Neuronal stem cell (in vitro differentiated cells): Measurements from ENCODE around the gene LY86.

Experiments used
- DNase-seq: peaks from one replicate; pipeline ENCODE4 v3.0.0-alpha.2; 2013; ENCODE audit warnings: low spot score
- H2AFZ ChIP-seq: one replicate; pipeline ENCODE4 v1.6.1; 2013; ENCODE audit warnings: mild to moderate bottlenecking, low read length, inconsistent platforms
- H2AK5ac ChIP-seq: 2 replicates; pipeline ENCODE4 v1.6.1; 2013; ENCODE audit warnings: low read depth, mild to moderate bottlenecking, inconsistent platforms, low read length, moderate library complexity, mixed read lengths
- H2BK120ac ChIP-seq: 2 replicates; pipeline ENCODE4 v1.6.1; 2013; ENCODE audit warnings: low read depth, mild to moderate bottlenecking, inconsistent platforms, low read length, moderate library complexity, mixed read lengths
- H2BK12ac ChIP-seq: one replicate; pipeline ENCODE4 v1.6.1; 2013; ENCODE audit warnings: low read length, inconsistent platforms
- H2BK15ac ChIP-seq: 2 replicates; pipeline ENCODE4 v1.6.1; 2013; ENCODE audit warnings: mild to moderate bottlenecking, low read length, inconsistent platforms, mixed read lengths
- H2BK5ac ChIP-seq: one replicate; pipeline ENCODE4 v1.6.1; 2013; ENCODE audit warnings: inconsistent platforms, mild to moderate bottlenecking, low read length, moderate library complexity
- H3K14ac ChIP-seq: one replicate; pipeline ENCODE4 v1.6.1; 2013; ENCODE audit warnings: low read length, inconsistent platforms
- H3K18ac ChIP-seq: 2 replicates; pipeline ENCODE4 v1.6.1; 2013; ENCODE audit warnings: low read length, inconsistent platforms
- H3K23ac ChIP-seq: 2 replicates; pipeline ENCODE4 v1.6.1; 2013; ENCODE audit warnings: low read depth, mild to moderate bottlenecking, mixed read lengths, low read length, inconsistent platforms; ENCODE audit not compliant: poor library complexity
- H3K27ac ChIP-seq: replicated peaks from 3 replicates; pipeline ENCODE4 v1.5.1; 2013; ENCODE audit warnings: low read length, inconsistent platforms
- H3K27me3 ChIP-seq, 3 experiments: 2 replicates each; pipeline ENCODE4 v1.6.1; 2013; ENCODE audit warnings: low read length in 3 of 3, mild to moderate bottlenecking in 2 of 3, inconsistent platforms in 1 of 3, low read depth in 1 of 3, mixed read lengths in 1 of 3, moderate library complexity in 1 of 3; ENCODE audit not compliant: control insufficient read depth in 3 of 3, insufficient read depth in 3 of 3
- H3K36me3 ChIP-seq, 2 donors: replicated peaks in 1 of 2; 2 replicates each; pipeline ENCODE4 v1.6.1; 2013; ENCODE audit warnings: low read length in 2 of 2; ENCODE audit not compliant: control insufficient read depth in 2 of 2, insufficient read depth in 2 of 2
- H3K4ac ChIP-seq: 2 replicates; pipeline ENCODE4 v1.6.1; 2013; ENCODE audit warnings: inconsistent platforms, mild to moderate bottlenecking, low read length, moderate library complexity
- H3K4me1 ChIP-seq, 2 donors: 1 replicate in 1 of 2; 2 replicates in 1 of 2; pipeline ENCODE4 v1.6.1; 2013; ENCODE audit warnings: low read length in 2 of 2, low read depth in 1 of 2; ENCODE audit not compliant: control insufficient read depth in 2 of 2, insufficient read depth in 1 of 2
- H3K4me2 ChIP-seq: one replicate; pipeline ENCODE4 v1.6.1; 2013; ENCODE audit warnings: mild to moderate bottlenecking, low read length, inconsistent platforms; ENCODE audit not compliant: insufficient read depth, poor library complexity, severe bottlenecking
- H3K4me3 ChIP-seq, 2 donors: 2 replicates each; pipeline ENCODE4 v1.5.1; 2013; ENCODE audit warnings: low read length in 2 of 2, mild to moderate bottlenecking in 2 of 2, inconsistent platforms in 1 of 2, moderate library complexity in 1 of 2
- H3K79me1 ChIP-seq: one replicate; pipeline ENCODE4 v1.6.1; 2013; ENCODE audit warnings: low read depth, mild to moderate bottlenecking, inconsistent platforms, low read length, moderate library complexity
- H3K9ac ChIP-seq: one replicate; pipeline ENCODE4 v1.6.1; 2013; ENCODE audit warnings: mild to moderate bottlenecking, low read depth, low read length, inconsistent platforms; ENCODE audit not compliant: poor library complexity
- H3K9me3 ChIP-seq, 2 donors: replicated peaks in 1 of 2; 2 replicates each; pipeline versions ENCODE3 to v1.6.1; 2013; ENCODE audit warnings: low read length in 2 of 2, mild to moderate bottlenecking in 2 of 2, inconsistent platforms in 1 of 2, low read depth in 1 of 2, mixed read lengths in 1 of 2, moderate library complexity in 1 of 2; ENCODE audit not compliant: control insufficient read depth in 2 of 2, insufficient read depth in 1 of 2
- H4K8ac ChIP-seq: one replicate; pipeline ENCODE4 v1.6.1; 2013; ENCODE audit warnings: low read depth, mild to moderate bottlenecking, inconsistent platforms, low read length, moderate library complexity
- H4K91ac ChIP-seq: one replicate; pipeline ENCODE4 v1.6.1; 2013; ENCODE audit warnings: low read length, low read depth, mild to moderate bottlenecking, inconsistent platforms; ENCODE audit not compliant: poor library complexity
- WGBS, 2 donors: extraction: QIAGEN DNeasy Blood & Tissue Kit; methylation state at CpG; one replicate each; pipeline ENCODE4 v1.1.7; 2013; ENCODE audit warnings: missing lambda C conversion rate in 2 of 2, mixed read lengths in 1 of 2; ENCODE audit not compliant: insufficient read length in 2 of 2, insufficient replicate concordance in 1 of 2; ENCODE audit errors: extremely low coverage in 2 of 2; 5-methylcytosine and 5-hydroxymethylcytosine counted together

LY86 gene

DNA sequence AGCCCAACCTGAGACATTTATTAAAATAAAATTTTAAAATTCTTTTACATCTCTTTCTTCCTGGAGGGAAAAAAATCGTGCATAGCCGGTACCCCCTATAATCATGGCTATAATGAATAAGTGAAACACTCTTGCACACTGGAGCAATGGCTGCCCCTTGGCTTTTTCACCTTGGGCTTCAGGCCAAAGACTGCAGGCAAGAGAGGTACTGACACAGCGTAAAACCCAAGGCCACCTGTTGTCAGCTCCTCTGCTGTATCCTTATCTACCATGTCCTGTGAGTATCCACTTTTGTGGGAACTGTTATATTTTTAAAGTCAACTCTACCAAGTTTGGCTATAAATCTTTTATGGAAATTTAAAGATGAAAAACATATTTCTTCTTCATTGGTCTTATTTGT is 23.0 kb upstream of the LY86 start:
- Histone ChIP-seq H3K14ac (no peak overlapping the region), H3K9me3 (no peaks in the 10 kb centered on the region), H2AK5ac (no peak overlapping the region), H3K79me1 (no peaks in the 10 kb centered on the region), H2BK15ac (no peak overlapping the region), H3K27me3 (no peaks in the 10 kb centered on the region), H2BK5ac (no peak overlapping the region), H3K36me3 (no peaks in the 10 kb centered on the region), H2AFZ (no peak overlapping the region), H2BK12ac (no peak overlapping the region), H3K9ac (no peak overlapping the region), H3K4ac (no peak overlapping the region), H3K4me1 (no peaks in the 10 kb centered on the region), H3K4me3 (no peak overlapping the region), H3K18ac (no peak overlapping the region), H3K4me2 (no peak overlapping the region), H3K27ac (no peak overlapping the region), H2BK120ac (no peak overlapping the region), H4K91ac (no peak overlapping the region), H4K8ac (no peak overlapping the region), H3K23ac (no peak overlapping the region)
- no CpG with 5 or more reads among the region's 3 CpGs for WGBS, 2 donors
- DNase-seq: no peak

DNA sequence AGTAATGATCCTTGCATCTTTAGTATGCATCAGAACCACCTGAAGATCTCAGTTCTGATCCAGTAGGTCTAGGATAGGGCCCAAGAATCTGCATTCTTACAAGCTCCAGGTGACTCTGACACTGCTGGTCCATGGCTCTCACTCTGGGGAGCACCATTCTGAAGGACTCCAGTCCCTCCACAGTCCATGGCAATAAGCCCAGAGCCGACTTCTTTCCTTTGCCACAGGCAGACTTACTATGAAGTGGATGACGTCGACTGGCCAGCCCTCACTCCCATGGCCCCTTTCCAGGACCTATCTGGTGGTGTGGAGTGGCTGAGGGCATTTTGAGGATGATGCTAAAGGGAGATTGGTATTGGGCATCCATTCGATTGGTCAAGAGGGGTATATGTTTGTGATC is 21.8 kb upstream of the LY86 start:
- no peak overlapping the region for H3K23ac ChIP-seq
- H2BK15ac ChIP-seq: no peak overlapping the region
- H3K18ac ChIP-seq: no peak overlapping the region
- no peak overlapping the region for H3K14ac ChIP-seq
- H2BK12ac ChIP-seq: no peak overlapping the region
- no peaks in the 10 kb centered on the region for H3K36me3 ChIP-seq
- no peak overlapping the region for H4K91ac ChIP-seq
- H2BK120ac ChIP-seq: no peak overlapping the region
- no peak overlapping the region for H3K4me3 ChIP-seq
- no peak overlapping the region for H3K4ac ChIP-seq
- H3K9ac ChIP-seq: no peak overlapping the region
- no peak overlapping the region for H2AK5ac ChIP-seq
- no peaks in the 10 kb centered on the region for H3K27me3 ChIP-seq
- no peak overlapping the region for H3K4me2 ChIP-seq
- H3K79me1 ChIP-seq: no peaks in the 10 kb centered on the region
- H3K27ac ChIP-seq: no peak overlapping the region
- H3K9me3 ChIP-seq: no peaks in the 10 kb centered on the region
- WGBS, 2 donors: no CpG with 5 or more reads among the region's 4 CpGs
- H2BK5ac ChIP-seq: no peak overlapping the region
- DNase-seq: no peak
- H3K4me1 ChIP-seq: no peaks in the 10 kb centered on the region
- H4K8ac ChIP-seq: no peak overlapping the region
- H2AFZ ChIP-seq: no peak overlapping the region

DNA sequence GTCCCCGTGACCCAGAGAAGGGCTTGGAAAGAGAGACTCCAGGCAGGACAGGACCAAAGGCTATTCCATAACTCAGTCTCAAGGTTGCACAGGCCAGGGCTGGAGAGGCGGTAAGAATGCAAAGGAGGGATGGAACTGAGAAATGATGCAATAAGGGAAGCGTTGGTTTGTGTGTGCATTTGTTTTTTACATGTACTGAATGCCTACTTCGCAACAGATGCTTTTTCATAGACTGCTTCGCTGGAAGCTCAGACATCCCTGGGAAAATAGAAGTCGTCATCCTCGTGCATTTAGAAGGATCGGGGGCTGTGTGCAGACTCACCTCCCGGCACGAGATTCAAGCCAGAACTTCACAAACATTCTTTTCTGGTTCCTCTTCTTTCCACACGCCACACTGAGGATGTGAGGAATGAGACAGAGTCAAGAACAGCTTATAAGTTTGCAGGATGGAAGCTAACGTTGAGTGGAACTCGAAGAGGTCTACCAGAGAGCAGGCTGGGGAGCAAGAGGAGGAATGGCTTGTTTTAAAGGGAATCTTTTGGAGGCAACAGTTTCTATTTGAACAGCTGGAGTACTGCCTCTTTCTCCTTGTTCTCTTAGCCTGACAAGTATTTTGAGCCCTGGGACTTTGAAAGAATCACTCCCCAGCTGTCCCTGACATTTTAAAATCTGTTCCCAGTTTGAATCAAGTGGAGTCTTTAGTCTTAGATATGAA is 19.3 kb upstream of the LY86 start:
- Histone ChIP-seq H3K18ac (no peak overlapping the region), H3K9ac (no peak overlapping the region), H3K4me3 (no peak overlapping the region), H3K4me1 (no peaks in the 10 kb centered on the region), H3K27ac (no peak overlapping the region), H2BK12ac (no peak overlapping the region), H2AK5ac (no peak overlapping the region), H4K91ac (no peak overlapping the region), H3K23ac (no peak overlapping the region), H3K79me1 (no peaks in the 10 kb centered on the region), H2BK15ac (no peak overlapping the region), H3K36me3 (no peaks in the 10 kb centered on the region), H3K14ac (no peak overlapping the region), H3K4me2 (no peak overlapping the region), H2BK5ac (no peak overlapping the region), H3K4ac (no peak overlapping the region), H2AFZ (no peak overlapping the region), H3K27me3 (no peaks in the 10 kb centered on the region), H3K9me3 (no peaks in the 10 kb centered on the region), H2BK120ac (no peak overlapping the region), H4K8ac (no peak overlapping the region)
- DNase-seq: no peak
- WGBS, 2 donors: no CpG with 5 or more reads among the region's 13 CpGs

DNA sequence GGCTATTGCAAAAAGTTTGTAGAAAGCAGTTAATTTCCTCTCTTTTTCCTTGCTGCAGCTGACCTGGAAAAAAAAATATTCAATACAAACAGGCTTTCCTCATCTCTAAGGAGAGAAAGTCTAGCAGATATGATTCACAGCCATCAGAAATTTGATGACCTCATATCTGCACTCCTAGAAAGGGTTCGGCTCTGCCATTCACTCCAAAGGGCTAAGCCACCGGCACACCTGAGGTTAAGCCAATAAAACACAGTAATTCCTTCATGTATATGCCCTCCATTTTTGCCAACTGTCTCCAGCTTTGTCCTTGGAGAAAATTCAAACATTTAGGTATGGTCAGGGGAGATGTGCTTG is 18.7 kb upstream of the LY86 start:
- H3K27me3 ChIP-seq: no peaks in the 10 kb centered on the region
- H4K91ac ChIP-seq: no peak overlapping the region
- no peak overlapping the region for H4K8ac ChIP-seq
- H3K4ac ChIP-seq: no peak overlapping the region
- no peak overlapping the region for H2BK5ac ChIP-seq
- no peaks in the 10 kb centered on the region for H3K9me3 ChIP-seq
- no peak overlapping the region for H2BK12ac ChIP-seq
- no peak overlapping the region for H2BK120ac ChIP-seq
- no peak overlapping the region for H3K23ac ChIP-seq
- no peak overlapping the region for H3K9ac ChIP-seq
- no peaks in the 10 kb centered on the region for H3K79me1 ChIP-seq
- H2AK5ac ChIP-seq: no peak overlapping the region
- no peak overlapping the region for H2AFZ ChIP-seq
- no peak overlapping the region for H3K14ac ChIP-seq
- no peaks in the 10 kb centered on the region for H3K4me1 ChIP-seq
- no peak overlapping the region for H2BK15ac ChIP-seq
- no peaks in the 10 kb centered on the region for H3K36me3 ChIP-seq
- DNase-seq: no peak
- no peak overlapping the region for H3K4me3 ChIP-seq
- H3K18ac ChIP-seq: no peak overlapping the region
- no CpG with 5 or more reads among the region's 2 CpGs for WGBS, 2 donors
- no peak overlapping the region for H3K4me2 ChIP-seq
- no peak overlapping the region for H3K27ac ChIP-seq
